NCI-H524 (cell line): ENCODE data around the gene CYP2A13.
A peak's percentile ranks its signal among the peaks of the same experiment; 100 is the strongest.
"Not testable (repeated sequence)": the region's sequence is repeated elsewhere in the genome, so short reads cannot be mapped to it uniquely, and the experiment has no call there.

Source experiments
- DNase-seq, 2 experiments: peaks; one replicate each; lab custom pipeline; 2025; lab: John Stamatoyannopoulos, UW

The CYP2A13 gene

GRCh38 chr19:41120929-41121911, 33.0 kb downstream of the CYP2A13 start:
- not testable (repeated sequence) for DNase-seq

DNA sequence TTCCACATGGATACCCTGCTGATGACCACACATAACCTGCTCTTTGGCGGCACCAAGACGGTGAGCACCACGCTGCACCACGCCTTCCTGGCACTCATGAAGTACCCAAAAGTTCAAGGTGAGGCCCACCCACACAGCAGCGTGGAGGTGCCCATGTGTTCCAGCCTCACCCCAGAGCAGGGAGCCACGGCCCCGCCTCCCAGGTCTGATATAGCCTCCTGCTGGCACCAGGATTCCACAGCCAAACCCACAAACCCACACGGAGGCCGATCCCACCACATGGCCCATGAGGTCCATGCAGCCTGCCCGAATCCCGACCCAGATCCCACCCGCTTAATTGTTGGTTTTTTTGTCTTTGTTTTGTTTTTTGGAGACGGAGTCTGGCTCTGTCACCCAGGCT, 34.6 kb downstream of the CYP2A13 start:
- DNase-seq = not testable (repeated sequence)

GRCh38 chr19:41123716-41124294, 35.6 kb downstream of the CYP2A13 start:
- no peak for DNase-seq

DNA sequence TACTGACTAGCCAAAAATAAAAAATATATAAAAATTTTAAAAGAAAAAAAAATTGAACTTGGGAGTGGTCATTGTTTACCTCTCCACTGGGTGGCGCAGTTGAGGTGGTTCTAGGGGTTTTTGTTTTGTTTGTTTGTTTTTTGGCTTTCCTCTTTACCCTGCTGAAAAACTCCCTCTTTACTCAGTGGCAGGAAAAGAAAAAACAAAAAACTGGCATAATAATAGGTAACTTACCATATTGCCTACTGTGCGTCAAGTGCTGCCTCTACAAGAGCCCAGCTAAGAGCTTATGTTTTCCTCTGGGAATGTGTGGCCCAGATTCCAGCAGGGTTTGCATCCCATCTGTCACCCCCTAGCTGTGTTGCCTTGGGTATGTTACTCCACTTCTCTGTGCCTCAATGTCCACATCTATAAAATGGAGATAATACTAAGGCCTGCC, 38.5 kb downstream of the CYP2A13 start:
- not testable (repeated sequence) for DNase-seq

DNA sequence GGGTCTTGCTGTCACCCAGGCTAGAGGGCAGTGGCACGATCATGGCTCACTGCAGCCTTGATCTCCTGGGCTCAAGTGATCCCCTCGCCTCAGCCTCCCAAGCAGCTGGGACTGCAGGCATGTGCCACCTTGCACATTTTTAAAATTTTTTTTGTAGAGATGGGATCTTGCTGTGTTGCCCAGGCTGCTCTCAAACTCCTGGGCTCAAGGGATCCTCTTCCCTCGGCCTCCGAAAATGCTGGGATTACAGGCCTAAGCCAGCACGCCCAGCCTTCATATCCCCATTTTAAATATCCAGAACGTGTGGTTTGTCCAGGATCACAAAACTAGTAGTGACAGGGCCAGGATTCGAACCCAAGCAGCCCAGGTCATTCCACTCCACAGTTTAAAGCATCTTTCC, 39.1 kb downstream of the CYP2A13 start:
- not testable (repeated sequence) for DNase-seq

GRCh38 chr19:41127801-41128300, 39.6 kb downstream of the CYP2A13 start:
- peak; percentile 28 to 59 for DNase-seq

GRCh38 chr19:41128692-41129091, 40.4 kb downstream of the CYP2A13 start:
- DNase-seq = no peak

DNA sequence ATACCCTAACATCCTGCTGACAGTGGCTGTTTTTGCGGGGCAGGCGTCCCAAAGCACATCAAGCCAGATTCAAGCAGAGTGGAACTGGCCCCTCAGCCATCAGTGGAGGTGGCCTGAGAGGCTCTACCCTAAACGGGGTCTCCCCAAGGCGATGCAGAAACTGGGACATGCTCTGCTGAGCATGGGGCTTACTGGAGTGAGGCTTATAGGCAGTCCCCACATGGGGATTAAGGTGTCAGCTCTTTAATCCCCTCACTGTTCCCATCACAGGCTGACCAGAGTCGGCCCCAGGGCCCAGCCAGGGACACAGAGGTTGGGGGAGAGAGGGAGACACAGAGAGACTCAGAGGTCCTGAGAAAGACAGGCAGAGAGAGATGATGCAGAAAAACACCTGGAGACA, 42.9 kb downstream of the CYP2A13 start:
- DNase-seq = peak in 1 of 2 experiments; percentile 7

- DNase-seq = no peak
Observed at GRCh38 chr19:41133260-41133659, 45.0 kb downstream of the CYP2A13 start.

DNA sequence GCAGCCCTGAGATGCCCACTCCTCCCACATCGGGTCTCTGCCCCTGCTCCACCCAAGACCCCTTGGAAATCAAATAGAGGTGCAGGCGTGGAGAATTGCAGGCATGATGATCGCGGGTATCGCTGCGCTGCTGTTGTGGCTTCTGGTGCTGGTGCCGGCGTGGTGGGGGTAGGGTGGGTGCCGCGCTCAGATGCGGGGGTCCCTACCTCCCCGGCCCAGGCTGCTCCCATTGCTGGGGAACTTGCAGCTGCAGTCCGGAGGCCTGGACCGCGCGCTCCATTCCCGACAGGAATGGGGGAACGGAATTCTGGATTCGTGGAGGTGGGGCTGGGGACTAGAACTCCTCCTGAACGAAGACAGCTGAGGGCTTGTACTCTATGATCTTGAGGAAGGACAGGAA, 46.4 kb downstream of the CYP2A13 start:
- DNase-seq = no peak

DNA sequence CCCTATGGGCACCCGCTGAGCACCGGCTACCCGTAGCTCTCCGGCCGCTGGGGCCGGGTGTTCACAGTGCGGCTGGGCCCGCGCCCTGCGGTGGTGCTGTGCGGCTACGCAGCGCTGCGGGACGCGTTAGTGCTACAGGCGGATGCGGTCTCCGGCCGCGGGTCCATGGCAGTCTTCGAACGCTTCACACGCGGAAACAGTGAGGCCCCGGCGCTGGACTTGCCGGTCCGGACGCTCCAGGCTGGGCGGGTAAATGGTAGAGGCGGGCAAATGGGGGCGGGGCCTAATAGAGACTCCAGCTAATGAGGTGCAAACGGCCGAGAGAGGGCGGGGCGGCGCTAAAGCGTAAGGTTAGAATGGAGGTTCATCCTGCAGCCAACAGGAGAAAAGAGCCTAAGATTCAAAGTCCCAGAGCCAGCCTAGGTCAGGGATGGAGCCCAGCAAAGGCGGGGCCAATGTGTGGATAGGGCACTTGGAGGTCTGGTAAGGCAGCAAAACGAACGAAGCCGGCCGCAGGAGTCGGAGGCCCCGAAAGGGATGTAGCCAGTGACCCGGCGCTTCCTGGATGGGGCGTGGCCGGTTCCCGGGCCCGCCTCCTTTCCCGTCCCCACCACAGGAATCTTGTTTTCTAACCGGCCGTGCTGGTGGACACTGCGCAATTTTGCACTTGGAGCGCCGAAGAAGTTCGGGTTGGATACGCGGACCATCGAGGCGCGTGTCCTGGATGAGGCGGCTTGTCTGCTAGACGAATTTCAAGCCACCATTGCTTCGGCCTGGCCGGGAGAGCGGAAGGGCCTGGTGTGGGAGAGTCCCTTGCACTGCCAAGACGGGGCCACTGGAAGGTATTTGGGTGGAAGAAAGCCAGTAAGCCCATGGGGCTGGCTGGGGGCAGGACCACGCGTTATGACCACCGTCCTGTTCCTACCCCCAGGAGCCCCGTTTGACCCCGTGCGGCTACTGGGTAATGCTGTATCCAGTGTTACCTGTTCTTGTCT, 47.4 kb downstream of the CYP2A13 start:
- DNase-seq = not testable (repeated sequence)

- DNase-seq = no peak
Observed at GRCh38 chr19:41136636-41137455, 48.6 kb downstream of the CYP2A13 start.

- DNase-seq = peak; percentile 29 to 69
Observed at GRCh38 chr19:41144403-41144802, 56.2 kb downstream of the CYP2A13 start.
